AG20443 (cell line): ENCODE data around the gene CSMD2.

Source experiments
- DNase-seq: peaks from one replicate; pipeline ENCODE4 v3.0.0; 2012; ENCODE audit warnings: low spot score, mixed read lengths

The CSMD2 gene

DNA sequence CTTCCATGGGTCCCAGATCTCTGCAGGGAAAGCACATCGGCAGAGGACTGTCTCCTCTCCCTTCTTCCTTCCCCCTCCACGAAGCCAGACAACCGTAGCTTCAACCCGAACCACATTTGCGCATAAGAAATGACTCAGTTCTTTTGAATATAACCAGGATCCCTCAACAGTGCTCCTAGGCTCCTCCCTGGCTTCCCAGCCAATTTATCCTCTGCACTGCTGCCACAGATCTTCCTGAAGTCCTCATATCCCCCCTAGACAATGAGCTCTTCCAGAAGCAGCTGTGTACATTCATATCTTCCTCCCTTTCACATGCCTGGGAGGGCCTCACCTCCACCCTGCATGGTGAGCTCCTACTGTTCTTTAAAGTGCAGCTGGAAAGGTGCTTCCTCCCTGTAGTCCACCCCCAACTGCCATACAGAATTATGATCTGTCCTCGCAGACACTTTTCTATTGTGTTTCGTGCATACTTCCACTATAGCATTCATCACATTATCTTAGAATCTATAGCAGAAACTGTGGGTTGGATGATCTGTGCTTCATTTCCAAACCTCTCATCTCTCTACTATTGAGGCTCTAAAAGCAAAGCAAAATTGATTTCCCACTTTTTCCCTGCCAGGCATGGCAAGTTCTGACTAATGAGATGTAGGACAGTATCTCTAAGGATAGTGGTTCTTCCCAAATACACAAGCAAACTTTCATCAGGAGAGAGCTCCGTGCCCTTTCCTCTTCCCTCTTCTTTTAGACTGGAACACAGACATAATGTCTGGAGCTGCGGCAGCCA, 480.4 kb downstream of the CSMD2 start:
- DNase-seq: peak; percentile 56

DNA sequence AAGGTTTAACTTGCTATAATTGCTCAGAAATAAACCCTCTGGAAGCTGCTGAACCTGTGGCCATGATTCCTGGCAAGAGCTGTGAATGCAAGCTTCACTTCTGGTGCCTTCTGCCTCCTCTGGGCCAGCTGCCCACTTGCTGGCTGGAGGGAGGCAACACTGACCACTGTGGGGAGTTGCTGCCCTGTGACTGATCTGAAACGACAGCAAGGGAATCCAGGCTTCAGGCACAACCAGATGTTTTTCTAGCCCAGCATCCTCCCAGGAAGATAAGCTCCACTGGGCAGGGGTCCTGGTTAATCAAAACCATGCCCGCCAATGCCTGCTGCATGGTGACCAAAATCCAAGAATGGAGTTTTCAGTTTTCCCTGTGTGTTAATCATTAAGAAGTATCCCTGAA, 481.1 kb downstream of the CSMD2 start:
- DNase-seq: peak; percentile 80

DNA sequence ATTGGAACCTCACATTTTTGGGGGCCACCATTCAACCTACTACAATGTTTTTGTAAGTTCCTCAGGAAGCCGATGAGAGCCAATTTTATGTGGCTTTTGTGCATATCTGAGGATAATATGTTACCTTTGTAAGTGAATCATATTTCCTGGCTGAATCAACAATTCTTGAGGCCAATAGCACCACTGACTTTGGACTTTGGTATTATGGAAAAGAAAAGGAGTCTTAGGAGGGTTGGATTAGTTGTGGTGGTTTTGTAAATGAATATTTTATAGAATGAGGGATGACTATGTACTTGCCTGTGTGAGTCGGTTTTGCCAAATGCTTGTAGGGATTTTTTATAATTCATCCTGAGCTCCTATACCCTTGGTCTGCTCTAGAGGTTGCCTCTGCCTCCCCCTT, 482.7 kb downstream of the CSMD2 start:
- DNase-seq: no peak

DNA sequence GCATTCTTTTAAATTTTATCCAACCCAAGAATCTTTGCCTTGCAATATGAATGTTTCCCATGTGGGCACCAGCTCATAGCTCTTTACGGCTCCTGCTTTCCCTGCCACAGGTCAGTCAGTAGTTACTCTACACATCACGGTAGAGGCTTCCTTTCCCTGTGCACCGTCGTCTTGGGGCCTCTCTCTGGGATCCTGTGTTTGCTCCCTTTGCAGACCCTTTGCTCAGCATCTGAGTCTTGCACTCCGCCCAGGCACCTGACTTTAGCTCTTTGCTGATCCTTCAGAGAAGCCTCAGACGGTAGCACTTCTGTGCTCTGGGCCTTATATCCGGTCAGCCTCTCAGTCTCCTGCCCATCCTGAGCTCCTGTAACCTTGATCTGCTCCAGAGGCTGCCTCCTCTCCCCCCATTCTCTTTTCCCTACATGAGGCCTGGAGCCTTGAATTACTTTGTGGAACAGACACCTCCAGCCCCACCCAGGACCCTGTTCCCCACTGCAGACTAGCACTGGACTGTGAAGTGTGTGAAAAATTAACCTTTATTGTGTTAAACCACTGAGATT, 484.7 kb downstream of the CSMD2 start:
- no peak for DNase-seq

DNA sequence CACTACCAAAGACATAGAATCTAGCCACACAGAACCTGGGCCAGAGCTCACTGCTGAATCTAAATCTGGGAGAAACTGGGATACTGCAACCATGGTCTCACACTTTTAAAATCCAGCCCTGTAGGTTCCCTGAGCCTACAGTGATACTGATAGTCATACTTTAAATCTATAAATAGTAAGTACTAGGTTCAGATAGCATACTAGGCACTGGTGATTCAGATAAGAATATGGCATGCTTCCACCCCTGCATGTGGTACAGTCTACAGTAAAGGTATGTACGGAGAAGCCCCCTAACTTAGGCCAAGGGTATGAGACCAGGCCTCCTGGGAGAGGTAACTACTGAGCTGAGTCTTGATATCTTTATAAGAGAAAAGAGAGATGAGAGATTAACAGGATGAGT, 494.5 kb downstream of the CSMD2 start:
- no peak for DNase-seq

DNA sequence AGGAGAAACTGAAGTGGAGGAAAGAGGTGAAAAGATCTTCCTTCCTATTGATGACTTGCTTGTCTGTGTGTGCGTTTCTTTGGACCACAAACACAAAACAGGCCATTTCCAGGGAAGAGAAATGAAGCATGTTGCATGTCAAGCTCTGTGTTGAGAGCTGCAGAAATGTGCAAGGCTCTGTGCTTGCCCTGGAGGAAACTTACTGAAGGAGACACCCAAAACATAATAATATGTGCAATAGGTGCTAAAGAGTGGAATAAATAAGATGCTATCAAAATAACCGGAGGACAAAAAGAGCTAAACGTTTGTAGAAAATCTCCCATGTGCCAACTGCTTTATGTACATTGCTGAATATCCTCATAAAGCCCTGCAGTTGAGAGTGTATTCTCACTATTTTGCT, 496.3 kb downstream of the CSMD2 start:
- no peak for DNase-seq

DNA sequence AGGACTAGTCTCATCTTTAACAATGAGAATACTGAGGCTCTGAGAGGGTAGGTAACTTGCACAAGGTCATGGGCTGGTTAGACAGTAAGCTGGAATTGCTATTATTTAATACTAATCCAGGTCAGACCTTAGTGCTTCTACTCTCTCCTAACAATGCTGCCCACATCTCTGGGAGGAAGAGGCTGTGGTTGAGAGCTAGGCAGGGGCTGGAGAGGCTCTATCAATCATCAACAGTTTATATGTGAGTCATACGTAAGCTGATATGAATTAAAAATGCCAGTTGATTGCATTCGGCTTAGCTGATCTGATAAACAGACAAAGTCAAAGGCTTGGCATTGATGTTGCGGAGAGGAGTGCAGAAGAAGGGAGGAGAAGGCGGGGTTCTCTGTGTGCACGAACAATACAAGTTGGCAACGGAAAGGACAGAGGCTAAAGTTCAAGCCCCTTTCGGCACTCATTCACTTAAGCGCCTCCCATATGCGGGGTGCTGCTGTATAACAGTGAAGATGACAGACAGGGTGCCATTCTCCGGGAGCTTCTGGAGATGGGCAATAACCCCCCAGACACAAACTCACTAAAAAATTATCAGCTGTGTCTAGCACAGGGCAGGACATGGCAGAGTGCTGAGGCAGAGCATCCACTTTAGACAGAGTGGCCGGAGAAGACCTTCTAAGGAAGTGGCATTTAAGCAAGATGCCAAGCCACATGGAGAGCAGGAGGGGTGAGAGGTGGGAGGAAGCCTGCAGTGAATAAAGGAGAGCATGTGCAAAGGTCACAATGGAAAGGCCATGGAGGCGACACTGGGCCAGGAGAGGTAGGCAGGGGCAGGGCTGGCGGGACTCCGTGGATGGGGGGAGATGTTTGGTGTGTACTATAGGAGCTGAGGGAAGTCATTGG, 497.4 kb downstream of the CSMD2 start:
- DNase-seq: no peak

DNA sequence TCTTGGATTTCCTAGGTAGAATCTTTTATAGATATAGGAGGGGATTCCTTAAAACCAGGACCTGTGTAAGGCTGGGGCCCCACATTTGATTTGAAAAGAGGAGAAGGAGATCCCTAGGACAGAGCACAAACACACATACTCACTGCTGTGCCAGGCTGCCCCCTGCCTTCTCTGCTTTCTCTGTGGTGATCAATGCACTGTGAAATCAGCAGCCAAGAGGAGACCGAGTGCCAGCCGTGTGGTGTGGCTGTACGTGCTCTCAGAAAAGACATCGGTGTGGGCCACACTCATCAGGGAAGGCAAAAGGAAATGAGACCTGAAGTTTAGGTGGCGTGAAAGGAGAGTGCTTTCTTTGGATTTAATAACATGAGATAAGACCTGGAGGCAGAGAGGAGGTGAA, 498.4 kb downstream of the CSMD2 start:
- no peak for DNase-seq

DNA sequence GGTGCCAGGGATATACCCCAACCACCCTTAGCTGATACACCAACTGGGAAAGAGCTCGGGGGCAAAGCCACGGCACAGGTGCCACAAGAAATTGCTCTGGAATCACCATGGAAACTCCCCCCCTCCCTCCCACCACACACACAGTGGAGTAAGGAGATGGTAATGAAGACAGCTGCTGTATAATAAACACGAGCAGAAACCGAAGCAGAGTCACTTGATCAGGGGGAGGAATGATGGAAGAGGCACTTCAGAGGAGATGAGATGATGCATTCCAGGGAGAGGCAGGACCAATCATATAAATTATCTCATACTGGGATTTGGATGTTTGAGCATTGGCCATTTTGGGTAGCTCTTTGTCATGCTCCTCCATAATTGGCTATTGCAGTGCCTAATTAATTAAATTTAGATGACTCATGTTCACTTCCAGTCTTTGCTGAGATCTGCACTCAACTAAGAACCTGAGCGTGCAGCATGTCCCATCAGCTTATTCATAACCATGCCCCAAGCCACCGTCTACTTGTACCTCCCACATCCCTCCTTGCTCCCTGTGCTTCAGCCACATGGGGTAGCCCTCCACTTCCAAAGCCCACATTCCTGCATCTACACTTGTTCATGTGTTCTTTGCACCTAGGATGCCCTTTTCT, 503.1 kb downstream of the CSMD2 start:
- DNase-seq: no peak

DNA sequence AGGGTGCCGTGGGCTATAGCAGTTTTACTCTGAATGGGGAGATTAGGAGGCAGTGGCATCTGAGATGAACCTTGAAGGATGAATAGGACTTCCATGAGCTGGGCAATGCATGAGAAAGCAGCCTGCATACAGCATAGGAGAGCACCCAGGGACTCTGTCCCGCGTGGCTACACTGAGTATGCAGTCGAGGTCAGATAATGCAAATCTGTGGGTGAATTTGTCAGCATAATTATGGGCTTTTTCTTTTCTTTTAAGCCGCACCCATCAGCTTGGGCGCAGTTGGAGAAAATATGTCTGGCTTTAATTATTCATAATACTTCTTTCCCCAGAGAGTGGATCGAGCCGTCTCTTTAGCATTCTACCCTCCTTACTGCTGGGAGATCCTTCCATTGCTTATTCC, 504.1 kb downstream of the CSMD2 start:
- no peak for DNase-seq

DNA sequence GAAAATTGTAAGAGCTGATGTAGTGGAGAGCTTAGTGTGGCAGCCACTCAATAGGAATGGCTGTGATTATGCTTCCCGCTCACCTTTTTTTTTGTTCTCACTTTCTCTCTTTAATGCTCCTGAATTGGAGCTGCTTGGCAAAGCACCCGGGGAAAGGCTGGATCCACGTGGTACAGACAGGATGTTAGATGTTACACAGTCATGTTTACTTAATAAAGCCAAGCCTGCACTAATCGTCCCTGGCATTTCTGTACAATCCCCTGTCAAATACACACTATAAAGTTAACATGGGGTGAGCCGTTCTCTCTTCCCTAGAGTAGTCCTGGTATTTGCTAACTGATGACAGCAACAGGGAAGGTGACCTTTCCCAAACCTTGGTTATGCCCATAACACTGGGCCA, 504.8 kb downstream of the CSMD2 start:
- DNase-seq: no peak

DNA sequence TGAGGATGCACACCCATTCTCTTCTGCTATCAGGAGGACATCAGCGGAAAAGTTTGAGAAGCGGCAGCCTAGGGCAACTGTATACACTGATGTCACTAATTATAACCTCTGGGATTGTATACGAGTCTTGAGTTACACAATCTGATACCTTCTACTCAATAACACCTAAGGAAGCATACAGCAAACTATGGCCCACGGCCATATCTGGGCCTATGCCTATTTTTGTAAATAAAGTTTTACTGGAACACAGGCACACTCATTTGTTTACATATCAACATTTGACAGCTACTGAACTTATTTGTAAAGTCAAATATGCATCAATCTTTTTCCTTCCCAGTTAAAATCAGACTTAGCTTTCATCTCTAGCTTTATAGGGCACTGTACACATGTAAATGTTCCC, 505.4 kb downstream of the CSMD2 start:
- DNase-seq: no peak

DNA sequence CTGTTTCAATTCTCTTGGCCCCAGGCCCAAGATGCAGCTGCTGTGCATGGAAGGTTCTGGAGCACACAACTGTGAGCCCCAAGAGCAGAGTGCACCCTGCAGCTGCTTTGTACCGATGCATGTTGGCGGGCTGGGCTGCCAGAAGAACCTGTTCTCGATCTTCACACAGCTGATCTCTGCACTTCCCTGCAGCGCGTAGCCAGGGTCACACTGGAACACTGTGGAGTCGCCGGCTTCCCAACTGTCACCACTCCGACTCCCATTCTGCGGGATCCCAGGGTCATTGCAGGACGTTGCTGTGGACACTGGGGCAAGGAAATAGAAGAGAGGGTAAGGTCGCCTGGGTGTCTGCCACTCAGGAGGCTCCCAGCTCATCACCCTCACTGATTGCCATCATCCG, 507.2 kb downstream of the CSMD2 start:
- no peak for DNase-seq

DNA sequence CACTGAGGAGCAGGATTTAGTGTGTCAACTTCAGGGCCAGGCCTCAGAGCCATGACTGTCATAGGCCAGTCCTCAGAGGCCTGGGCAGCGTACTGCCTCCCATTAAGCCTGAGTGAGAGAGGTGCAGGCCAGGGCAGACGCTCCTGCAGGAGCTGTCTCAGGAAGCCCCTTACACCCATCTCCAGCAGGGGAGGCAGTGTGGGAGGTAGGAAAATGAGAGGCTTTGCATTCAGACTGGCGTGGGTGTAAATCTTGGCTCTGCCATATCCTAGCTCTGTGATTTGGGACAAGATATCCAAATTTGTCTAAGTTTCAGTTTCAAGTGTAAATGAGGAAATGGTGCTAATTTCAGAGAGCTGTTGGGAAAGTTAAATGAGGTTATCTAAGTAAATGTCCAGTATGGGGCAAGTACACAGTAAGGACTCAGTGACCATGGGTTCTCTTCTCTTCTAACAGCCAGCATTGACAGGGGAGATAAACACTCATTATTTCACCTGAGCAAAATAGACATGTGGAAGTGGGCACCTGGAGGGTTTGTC, 508.5 kb downstream of the CSMD2 start:
- no peak for DNase-seq

DNA sequence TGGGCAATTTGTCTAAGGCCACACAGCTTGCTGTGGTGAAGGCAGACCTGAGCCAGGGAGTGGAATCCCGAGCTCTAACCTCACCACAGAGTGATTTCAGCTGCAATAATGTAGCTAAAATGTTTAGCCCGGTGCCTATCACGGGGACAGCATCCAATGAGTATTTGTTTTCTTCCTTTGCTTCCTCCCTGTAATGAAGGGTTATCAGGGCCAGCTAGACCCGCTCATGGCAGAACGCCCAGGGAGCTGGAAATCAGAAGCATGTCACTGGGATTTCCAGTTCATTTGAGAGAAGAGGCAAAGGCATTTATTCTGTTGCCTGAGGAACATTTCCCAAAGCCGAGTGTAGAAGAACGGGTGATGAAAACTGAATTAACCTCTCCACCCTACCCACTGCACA, 509.5 kb downstream of the CSMD2 start:
- no peak for DNase-seq

DNA sequence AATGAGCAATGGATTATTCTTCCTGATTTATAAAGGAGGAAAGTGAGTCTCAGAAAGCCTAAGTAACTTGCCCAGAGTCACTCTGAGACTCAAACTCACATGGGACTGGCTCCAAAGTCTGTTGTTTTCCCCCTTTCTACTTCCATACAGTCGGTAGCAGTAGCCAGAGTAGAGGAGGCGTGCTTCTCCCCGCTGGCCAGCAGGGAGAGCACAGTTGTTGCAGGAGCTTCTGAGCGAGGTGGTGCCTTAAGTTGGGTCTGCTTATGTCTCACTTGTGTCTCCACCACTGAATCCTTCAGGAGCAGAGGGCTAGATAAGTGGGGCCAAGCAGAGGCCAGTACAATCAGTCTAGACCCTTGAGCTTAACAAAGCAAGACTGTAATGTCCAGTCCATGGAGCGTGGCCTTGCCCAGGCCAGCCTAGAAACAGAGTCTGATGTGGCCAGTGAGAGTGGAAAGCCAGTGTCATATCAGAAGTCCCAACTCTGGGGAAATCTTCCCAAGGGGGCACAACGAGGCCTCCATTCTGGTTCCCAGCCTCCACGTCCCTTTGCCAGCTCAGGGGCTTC, 510.7 kb downstream of the CSMD2 start:
- DNase-seq: peak; percentile 78

DNA sequence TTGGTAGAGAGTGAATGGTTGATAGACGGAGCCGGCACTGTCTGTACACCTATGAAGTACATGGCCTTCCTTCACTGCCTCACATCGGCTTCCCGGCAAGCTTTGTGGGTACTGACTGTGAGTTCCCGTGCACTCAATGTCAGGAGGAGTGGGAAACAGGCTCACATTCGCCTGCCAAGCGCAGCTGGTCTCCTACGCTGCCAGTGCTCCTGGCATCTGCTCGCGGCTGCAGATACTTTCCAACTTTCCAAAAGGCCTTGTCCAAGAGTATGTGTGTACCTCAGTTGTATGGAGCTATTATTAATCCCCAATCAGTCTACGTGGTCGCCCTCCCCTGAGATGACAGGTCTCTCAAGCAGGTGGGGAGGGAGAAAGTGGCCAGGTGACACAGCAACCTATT, 511.8 kb downstream of the CSMD2 start:
- no peak for DNase-seq

DNA sequence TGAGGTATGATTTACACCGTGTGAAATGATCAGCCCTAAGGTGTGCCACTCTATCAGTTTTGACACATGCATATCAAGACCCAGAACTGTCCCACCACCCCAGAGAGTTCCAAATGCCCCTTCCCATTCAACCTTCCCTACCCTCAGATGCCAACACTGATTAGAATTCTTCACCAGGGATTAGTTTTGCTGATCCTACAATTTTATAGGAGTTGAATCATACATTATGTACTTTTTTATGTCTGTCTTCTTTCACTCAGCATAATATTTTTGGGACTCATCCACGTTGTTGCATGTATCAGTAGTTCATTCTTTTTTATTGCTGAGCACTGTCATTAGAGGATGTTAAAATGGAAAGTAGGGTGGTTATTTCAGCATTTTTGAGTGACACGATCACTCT, 514.3 kb downstream of the CSMD2 start:
- no peak for DNase-seq

DNA sequence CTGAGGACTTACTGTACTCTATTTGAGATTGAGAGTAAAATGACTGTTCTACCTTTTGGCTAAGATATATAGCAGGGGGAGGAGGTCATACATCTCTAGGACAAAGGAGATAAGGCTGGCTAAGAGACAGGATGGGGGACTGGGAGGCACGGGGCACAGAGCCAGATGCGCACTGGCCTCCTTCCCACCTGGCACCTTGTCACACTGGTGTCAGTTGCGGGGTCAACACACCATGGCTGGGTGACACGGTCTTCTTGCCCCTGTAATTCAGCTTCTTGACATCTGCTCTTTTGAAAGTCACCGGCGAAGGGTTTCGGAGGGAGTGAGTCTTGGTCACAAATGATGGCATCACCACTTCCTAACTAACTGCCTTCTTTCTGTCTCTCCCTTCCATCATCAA, 515.3 kb downstream of the CSMD2 start:
- DNase-seq: no peak

DNA sequence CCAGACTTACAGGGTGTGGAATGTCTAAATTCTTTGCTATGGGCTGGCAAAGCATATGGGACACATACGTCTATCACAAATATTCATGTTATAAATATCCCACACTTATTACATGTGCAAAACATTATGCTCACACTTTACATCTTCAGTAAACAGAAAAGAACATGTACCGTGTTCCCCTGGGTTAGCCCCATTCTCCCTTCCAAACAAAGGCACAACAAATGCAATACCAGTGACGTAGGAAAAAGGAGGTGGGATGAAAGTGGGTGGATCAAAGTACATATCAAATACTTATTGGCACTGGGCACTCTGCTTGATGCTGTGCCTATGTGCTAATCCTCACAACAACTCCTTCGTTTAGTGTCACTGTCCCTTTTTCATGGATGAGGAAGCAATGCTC, 521.8 kb downstream of the CSMD2 start:
- DNase-seq: no peak

DNA sequence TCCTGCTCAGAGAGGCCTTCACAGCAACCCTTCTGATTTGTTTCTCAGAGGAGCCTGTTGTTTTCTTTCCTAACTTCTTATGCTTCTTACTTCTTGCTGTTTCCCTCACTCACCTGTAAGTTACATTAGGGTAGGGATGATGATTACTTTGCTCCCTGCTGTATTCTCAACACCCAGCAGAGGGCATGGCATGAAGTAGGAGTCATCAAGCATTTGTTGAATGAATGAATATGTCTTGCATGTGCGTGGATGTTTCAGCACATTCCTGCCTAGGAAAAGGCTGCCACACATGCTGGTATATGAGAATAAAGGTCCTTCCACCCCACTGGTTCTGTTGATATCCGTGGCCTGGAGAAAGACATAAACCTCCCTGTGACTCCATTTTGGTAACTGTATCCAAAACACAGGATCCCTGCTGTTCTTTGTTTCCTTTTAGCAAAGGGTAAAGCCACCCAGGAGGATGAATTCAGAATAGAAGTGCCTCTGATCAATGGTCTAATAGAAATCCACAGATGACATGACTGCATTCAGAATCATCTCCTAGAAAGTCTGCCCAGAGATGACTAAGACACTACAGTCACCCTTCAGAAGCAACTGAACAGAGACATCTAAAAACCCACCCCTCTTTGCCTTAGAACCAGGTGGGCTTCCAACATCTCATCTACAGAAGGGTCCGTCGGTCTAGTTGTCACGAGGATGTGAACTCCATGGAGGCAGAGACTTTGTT, 523.8 kb downstream of the CSMD2 start:
- peak; percentile 60 for DNase-seq
